Measurements from ENCODE around the gene FFAR4.

Gene FFAR4

GRCh38 chr10:93600446-93601145 lies 34.1 kb downstream of the FFAR4 start:
- peak; percentile 24 for DNase-seq

GRCh38 chr10:93601146-93601773 lies 34.8 kb downstream of the FFAR4 start, which contains the start of gene RBP4:
Gene RBP4, minus strand, starts transcription at chr10:93601235. Its CDS starts 207 bp downstream, at chr10:93601028.
- peak; percentile 67 for DNase-seq

GRCh38 chr10:93601774-93602162 lies 35.3 kb downstream of the FFAR4 start:
- DNase-seq: no peak

- no peak for DNase-seq
Observed at GRCh38 chr10:93603023-93603422, 36.6 kb downstream of the FFAR4 start.

- no peak for DNase-seq
Observed at GRCh38 chr10:93604146-93604545, 37.7 kb downstream of the FFAR4 start.

- DNase-seq: no peak
Observed at GRCh38 chr10:93608421-93608820, 42.0 kb downstream of the FFAR4 start.

GRCh38 chr10:93612311-93612710 lies 45.8 kb downstream of the FFAR4 start, which contains the start of gene PDE6C:
Gene PDE6C, plus strand, starts transcription at chr10:93612537. Its CDS starts 189 bp downstream, at chr10:93612726.
- DNase-seq: no peak

- DNase-seq: no peak
Observed at GRCh38 chr10:93613126-93613525, 46.7 kb downstream of the FFAR4 start.

GRCh38 chr10:93614101-93614825 lies 47.8 kb downstream of the FFAR4 start:
- DNase-seq: no peak

GRCh38 chr10:93615576-93616235 lies 49.2 kb downstream of the FFAR4 start:
- DNase-seq: no peak

- DNase-seq: no peak
Observed at GRCh38 chr10:93620925-93621324, 54.5 kb downstream of the FFAR4 start.

GRCh38 chr10:93622942-93623341 lies 56.5 kb downstream of the FFAR4 start:
- no peak for DNase-seq

GRCh38 chr10:93628858-93629257 lies 62.4 kb downstream of the FFAR4 start:
- no peak for DNase-seq

GRCh38 chr10:93629647-93630305 lies 63.3 kb downstream of the FFAR4 start:
- DNase-seq: peak; percentile 22

GRCh38 chr10:93630625-93631557 lies 64.4 kb downstream of the FFAR4 start:
- DNase-seq: peak; percentile 24

All from right kidney (tissue), 1 donor.